AML-193 (cell line): ENCODE results near the gene TMEM163.

Experiments
- DNase-seq, 2 experiments: peaks; one replicate each; lab custom pipeline; 2025; lab: John Stamatoyannopoulos, UW

The TMEM163 gene

DNA sequence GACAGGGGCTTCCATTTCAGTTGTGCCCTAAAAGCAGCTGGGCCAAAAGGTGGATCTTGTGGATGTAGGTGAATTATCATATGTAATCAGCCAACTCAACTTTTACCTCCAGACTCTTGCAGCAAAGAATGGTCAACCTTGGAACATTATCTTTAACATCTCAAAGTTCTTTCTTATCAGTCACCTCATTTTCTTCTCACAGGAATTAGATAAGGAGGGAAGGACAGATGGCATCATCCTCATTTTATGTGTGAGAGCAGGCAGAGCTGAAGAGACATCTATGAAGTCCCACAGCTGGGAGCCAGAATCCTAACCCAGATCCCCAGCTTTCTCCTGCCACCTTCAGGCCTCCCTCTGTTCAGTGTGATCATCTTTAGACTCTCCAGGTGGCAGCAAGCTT, 282.9 kb downstream of the TMEM163 start:
- DNase-seq: no peak

DNA sequence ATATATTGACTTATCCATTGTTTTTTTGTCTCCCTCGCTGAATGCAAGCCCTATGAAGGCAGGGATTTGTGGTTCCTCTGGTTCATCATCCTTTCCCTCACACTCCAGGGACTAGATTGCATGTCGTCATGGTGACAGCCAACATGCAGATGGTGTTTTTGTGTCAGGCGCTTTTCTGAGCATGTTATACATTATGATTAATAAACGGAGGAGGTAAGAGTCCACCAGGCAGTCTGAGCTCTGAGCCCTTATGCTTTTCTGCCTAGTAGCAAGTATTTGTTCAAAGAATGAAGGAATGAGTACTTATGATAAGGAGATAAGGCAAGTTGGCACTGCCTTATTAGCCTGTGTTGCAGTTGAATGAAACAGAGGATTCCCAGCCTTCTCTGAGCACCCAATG, 283.3 kb downstream of the TMEM163 start:
- DNase-seq: no peak

DNA sequence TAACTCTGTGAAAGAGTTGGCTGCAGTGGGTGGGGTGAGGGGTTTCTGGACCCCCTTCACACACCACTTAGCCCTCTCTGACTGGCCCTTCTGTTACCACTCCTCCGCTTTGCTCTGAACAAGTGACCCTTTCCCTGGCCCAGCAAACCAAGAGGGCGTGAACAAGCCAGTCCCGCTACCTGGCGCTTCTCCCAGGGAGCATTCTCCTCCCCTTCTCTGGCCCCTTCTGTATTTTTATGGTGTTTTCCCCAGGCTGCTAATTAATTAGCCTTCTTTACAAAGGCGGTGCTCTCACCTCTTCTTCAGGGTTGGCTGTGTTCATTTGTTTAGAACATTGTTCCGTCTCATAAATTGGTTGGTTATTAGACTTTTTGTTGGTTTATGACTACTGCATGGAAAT, 284.8 kb downstream of the TMEM163 start:
- no peak for DNase-seq

DNA sequence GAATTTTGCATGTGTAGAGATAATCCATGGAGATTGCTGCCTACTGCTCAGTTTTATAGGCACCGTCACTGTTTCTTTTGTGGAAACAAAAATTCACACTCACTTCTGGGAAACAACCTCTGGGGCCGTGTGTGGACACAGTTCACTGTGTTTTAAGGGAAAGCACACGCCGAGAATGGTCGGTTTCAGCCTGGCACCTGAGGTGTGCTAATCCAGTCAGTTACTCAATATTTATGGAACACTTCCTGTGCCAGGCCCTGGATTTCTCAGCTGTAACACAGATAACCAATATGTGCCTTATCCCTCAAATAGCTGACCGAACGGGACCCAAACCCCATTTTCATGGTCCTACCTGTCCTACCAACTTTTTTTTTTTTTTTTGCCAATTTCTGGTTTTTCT, 285.3 kb downstream of the TMEM163 start:
- no peak for DNase-seq

DNA sequence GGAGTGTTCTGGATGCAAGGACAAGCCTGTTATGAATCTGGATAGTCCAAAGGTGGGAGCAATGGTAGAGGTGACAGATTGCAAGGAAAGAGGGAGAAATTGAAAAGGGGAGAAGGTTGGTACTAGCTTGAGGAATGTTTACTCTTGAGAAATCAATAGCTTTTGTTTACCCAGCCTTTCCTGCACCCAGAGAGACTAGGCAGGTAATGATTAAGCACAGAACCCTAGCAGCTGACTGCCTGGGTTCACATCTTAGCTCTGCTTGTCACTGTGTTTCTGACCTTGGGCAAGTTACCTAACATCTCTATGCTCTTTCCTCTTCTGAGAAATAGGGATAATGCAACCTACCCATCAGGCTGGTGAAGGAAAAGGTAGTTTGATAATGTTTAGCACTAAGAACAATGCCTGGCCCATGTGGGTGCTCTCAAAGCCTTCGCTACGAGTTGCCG, 286.3 kb downstream of the TMEM163 start:
- no peak for DNase-seq

DNA sequence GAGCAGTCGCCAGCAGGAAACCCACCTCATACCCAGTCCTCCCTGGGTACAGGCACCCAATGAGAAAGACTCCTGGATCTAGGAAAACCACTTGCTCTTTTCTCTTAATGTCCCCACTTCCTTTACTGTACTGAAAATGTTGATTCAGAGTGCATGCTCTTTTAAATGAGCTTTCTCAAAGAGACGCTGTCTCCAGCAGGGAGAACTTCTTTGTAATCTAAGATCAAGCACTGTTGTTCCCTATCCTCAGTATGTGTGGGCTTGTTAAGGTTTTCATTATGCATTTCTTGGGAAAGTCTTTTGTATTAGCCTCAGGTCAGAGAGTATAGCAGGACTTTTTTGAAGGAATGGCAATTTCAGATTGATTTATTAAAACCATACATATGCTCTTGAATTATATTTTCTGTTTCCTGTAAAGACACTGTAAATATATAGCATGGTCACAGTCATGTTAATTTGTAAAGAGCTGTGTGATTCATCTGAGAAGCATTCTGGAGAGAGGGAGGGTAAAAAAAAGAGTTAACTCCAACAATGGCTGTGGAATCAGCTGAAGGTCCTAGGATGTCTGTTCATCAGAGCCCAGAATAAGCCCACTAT, 286.9 kb downstream of the TMEM163 start:
- no peak for DNase-seq

DNA sequence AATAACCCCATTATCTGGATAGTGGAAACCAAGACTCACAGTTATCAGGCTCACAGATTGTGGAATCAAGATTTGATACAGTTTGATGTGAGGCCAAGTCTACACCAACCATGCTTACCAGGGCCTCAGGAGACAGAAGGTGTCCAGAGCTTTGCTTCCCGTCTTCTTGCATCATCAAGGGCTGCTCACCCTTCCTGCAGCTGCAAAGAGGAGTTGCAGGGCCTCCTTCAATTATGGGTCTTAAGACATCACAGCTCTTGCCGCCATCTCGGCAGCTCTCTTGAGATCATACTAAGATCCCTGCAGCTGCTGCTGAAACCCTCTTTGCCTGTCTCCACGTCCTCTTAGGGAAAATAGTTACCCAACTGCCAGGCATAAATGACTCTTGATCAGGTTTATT, 288.9 kb downstream of the TMEM163 start:
- no peak for DNase-seq

DNA sequence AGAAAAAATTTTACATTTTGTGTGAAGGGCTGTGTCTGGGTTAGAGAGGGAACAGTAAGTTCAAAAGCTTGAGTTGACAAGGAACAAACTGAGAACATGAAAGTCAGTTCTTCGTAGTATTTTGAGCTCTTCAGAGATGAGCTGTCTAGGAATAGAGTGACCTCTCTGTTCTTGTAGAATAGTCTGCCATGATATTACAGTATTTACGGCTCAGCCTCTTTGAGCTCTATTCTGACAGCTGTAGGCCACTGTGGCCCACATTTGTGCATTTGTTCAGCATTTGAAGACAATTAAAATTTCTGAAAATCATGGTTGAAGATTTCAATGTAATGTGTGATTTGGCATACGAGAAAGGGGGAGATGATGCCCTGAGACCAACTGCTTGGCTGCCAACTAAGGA, 292.1 kb downstream of the TMEM163 start:
- no peak for DNase-seq

DNA sequence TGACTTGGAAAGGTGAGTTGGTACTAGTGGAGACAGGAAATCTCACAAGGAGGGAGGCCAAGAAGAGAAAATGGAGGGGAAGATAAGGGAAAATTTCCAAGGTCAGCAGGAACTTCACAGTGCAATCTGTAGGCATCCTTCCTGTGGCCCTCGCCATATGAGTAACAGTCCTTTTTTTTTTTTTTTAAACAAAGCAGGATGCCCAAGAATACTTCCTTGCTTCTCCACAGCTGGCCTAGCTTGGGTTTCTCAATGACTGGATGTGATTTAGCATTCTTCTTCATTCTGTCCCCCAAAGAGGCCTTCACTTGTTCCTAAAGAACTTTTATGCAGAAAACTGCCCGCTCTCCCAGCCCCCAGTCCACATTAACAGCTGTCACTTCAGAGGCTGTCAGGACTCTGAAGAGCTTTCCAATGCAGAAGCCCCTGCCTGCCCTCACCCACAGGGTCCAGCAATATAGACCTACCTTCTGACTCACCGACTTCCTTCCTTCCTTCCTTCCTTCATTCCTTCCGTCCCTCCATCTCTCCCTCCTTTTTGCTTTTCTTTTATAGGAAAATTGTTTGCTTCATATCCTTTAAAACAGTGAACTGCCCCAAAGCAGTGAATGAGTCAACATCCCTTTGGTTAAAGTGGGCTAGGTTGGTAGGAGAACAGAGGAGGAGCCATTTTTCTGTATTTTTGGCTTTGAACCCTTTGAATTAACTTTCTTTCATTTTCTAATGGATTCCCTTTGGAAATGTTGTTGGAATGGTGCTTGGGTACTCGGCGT, 292.9 kb downstream of the TMEM163 start:
- DNase-seq: no peak

DNA sequence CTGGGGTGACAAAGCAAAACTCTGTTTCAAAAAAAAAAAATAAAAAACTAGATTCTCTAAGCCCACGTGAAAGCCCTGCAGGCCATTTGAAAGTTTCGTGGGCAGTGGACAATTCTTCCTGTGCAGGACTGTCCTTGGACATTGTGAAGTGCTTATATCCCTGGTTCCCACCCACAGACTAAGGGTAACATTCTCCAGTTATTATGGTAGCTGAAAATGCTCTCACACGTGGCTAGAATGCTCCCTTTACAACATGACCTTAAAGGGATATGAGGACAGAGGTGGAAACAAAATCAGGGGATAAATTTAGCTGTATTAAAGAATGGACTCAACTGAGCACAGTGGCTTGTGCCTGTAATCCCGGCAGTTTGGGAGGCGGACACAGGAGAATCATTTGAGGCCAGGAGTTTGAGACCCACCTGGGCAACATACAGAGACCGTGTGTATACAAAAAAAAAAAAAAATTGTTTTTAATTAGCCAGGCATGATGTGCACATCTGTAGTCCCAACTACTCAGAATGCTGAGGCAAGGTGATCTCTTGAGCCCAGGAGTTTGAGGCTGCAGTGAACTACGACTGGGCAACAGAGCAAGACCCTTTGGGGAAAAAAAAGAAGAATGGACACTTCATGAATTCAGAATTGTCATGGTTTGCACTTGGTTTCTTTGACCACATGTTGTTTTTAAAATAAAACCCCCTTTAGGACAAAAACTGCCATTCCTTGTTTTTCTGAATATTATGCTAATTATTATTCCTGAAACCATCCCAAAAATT, 297.1 kb downstream of the TMEM163 start:
- no peak for DNase-seq

DNA sequence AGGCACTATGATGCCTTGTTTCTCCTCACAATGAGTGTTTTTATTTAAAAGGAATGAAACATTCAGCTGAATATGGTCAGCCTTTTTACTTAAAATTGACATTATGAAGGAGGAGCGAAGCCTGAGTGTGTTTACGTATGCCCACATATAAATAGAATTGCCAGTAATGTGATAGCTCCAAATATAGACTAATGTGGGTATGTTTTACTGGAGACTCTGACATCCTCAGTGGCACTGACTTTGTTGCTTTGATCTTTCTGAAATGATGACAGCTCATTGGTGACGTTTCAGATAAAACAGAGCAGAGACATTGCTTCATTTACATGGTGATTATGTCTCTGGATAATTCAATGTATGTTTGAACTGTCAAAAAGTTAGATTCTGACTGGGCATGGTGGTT, 297.9 kb downstream of the TMEM163 start:
- no peak for DNase-seq

DNA sequence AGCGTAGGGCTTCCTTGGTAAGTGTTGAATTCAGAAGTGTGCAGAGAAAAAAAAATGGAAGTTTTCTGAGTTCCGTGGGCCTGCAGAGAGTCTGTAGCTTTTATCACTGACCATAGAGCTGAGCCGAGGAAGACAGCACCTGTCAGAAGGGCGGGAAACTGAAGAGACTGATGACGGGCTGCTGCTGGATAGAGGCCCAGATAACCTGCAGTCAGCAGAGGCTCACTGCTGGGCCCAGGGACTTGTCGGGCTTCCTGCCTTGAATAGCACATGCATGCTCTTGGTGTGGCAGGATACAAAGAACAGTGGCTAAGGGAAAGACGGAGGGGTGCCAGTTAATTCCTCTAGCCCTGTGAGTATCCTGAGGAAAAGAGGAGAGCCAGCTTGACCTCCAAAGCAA, 298.5 kb downstream of the TMEM163 start:
- DNase-seq: no peak

DNA sequence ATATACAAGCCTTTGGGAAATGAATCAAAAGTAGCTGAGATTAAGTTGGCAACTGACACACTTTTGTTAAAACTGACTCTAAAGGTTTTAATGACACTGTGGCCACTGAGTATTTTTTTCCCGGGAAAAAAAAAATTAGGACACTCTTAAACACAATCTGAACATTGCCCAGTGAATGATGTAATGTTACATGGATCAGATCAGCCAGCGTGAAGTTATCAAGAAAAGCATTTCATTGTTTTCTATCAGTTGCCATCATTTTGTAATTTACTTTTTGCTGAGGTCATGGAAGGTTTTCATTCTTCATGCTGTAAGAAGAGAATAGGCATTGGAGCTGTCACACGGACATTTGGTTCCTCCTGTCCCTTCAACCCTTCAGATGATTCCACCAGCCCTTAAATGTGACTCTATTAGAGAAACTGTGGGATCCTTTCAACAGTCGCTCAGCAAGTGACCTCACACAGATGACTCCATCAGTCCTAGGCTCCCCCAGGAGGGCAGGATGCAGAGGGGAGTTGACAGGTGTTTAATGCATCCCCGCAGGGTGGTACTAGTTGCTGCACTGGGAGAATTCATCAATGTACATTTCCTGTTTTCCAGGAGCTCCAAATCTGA, 300.7 kb downstream of the TMEM163 start:
- DNase-seq: no peak

DNA sequence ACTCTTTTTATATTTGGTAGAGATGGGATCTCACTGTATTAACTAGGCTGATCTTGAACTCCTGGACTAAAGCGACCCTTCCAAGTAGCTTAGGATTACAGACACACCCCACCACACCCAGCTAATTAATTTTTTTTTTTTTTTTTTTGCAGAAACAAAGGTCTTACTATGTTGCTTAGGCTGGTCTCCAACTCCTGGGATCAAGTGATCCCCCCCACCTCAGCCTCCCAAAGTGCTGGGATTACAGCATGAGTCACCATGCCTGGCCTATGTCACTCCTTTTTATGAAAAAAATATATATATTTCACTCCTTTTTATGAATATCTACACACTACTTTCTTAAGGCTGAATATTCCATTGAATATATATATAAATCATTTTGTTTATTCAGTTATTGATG, 302.2 kb downstream of the TMEM163 start:
- DNase-seq: no peak

DNA sequence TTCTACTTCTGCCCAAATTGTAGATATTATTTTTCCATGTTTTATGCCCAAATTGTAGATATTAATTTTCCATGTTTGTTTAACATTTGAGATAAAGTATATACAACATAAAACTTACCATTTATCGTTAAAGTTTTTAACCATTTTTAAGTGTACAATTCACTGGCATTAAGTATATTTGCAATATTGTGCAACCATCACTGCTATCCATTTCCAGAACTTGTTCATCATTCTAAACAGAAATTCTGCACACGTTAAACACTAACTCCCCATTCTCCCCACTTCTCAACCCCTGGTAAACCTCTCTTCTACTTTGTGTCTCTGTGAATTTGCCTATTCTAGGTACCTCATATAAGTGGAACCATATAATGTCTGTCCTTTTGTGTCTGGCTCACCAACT, 302.8 kb downstream of the TMEM163 start:
- no peak for DNase-seq

DNA sequence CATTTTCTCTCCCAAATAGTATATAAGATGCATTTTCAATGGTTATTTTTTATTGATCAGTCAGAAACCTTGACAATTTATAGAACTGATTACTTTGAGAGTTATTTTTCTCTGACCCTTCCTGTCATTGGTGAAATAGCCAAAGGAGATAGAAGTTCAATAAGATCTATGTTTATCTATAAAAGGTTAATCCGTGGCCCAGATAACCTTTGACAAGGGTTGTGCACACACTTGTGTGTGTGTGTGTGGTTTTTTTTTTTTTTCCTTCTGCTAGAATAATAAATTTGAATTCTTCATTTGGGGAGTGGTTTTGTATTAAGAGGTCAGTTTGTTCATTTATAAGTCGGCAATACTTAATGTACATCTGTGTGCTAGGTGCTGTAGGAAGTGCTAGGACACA, 304.9 kb downstream of the TMEM163 start:
- DNase-seq: no peak

DNA sequence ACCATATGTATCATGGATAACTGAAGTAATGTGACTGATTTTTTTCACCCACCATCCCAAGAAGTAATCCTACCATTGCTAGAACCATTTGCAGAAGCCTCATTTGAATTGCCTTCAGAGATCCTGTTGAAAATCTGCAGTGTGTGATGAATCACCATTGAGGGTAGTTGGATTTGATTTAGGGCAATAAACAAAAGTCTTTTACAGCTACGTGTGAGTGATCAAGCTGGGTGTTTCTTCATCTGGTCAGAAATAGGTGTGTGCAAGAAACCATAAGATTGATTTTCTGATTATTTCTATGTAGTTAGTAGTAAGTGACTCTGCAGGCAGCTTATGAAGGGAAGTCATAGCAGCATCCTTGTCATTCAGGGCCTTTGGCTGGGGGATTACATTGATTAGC, 305.4 kb downstream of the TMEM163 start:
- no peak for DNase-seq

DNA sequence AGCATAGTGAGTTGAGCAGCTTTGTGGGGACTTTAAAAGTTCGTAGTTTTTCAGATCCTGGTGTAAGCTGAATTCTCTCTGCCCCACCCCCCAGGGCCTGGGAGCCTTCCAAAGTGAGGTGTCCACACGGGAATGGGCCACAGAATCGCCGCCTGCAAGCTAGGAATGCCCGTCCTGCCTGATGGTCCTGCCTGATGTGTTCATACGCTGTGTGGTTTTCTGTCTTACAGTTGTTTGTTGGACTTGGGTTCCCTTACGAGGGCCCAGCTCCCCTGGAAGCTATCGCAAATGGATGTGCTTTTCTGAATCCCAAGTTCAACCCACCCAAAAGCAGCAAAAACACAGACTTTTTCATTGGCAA, 306.2 kb downstream of the TMEM163 start:
- DNase-seq: no peak

DNA sequence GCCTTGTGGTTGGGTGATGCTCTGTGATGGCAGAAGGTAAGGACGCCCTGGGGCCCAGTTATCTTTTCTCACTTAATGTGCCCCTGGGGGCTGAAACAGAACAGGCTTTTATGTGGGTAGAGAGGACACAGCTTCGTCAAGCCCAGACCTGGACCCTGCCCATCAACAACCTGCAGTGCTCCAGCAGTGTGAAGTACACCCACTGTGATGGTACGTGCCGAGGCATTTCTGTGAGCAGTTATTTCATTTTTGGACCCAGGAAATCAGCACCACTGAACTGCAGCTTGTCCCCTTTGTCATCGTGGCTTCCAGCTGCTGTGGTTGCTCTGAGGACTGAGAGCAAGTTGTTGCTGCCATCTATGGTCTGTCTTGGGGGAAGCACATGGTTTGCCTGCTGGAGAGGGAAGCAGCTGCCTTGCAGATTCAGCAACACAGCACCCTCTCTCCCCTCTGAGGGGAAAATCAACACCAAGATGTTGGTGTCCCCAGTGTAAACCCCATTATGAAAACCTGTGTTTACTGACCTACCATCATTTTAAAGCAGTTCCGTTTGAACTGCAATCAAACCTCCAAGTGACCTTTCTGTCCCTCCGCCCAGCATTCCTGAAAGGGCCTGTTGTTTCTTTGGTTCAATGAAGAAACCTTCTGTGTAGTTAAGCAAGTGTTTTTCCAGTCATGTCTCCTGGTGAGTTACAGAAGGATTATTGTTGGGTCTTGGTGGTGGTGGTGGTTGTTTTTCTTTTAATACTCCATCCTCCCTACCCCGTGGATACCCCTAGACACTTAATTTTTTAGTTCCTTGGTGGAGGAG, 306.8 kb downstream of the TMEM163 start:
- DNase-seq: peak; percentile 74 to 80

DNA sequence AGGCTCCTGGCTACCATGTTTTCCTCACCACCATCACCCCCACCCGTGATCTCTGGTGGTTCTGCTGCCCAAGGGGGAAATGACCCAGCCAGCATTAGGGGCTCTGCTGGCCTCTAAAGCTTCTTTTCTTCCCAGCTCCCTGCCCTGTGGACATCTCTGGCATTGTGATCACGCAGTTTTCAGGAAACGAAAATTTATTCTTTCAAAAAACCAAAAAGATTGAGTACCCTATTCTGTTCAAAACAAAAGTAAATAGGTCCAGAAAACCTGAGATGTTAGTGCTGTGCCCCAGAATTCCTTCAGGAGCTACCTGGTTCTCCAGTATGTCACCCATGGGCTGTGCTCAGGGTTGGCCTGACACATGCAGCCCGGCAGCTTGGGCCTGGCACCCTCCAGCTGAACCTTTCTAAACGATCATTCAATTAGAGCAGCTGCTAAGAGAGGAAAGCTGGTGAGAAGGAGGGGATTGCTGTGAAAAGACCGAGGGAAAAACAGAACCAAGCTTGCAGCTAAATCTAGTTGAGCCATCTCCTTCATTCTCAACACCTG, 307.4 kb downstream of the TMEM163 start:
- no peak for DNase-seq

DNA sequence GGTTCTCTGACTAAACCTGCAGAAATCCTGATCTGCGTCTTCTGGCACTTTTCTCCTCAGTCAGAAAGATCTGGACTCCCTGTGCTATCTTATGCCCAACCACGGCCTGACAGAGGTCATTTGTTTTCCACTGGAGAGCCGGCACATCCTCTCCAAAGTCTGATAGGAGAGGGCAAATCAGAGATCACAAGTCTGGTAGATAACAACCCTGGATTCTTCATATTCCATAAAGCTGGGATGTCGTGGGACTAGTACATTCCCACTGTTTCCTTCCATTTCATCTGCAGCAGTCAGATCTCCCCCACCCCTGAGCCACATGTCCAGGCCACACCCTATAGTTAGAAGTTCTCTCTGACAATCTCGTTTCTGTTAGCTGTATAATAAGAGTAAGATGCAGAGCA, 308.0 kb downstream of the TMEM163 start:
- DNase-seq: no peak

DNA sequence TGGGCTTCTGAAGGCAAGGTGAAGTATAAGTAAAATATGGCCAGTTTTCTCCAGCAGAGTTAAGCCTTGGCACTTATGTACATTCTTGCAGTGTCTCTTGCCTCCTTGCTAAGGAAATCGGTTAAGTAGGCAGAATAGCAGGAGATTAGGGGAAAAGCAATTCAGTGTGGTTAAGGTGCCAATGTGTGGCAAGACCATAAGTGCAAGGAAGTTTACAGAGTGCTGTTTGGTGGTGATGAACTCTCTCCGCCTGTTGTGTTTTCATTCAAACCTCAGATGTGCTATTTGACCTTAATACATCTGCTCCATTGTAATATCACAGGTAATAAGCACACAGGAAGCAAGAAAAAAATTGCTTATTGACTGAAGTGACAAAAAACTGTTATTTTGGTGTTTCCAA, 308.8 kb downstream of the TMEM163 start:
- no peak for DNase-seq
